HEK293T (cell line): ENCODE results near the gene LYSET.

ENCODE experiments used
- ARNT ChIP-seq: fragments of 450-650 bp; IDR thresholded peaks from 2 replicates; pipeline ENCODE4 v1.6.1; 2017; ENCODE audit warnings: mild to moderate bottlenecking
- BHLHE40 ChIP-seq: fragments of 450-650 bp; IDR thresholded peaks from 2 replicates; pipeline ENCODE4 v1.6.1; 2016; ENCODE audit warnings: mild to moderate bottlenecking, moderate library complexity, borderline replicate concordance
- ELF4 ChIP-seq: fragments of 450-650 bp; IDR thresholded peaks from 2 replicates; pipeline ENCODE4 v1.6.1; 2017; ENCODE audit warnings: antibody characterized with exemption
- FOXK2 ChIP-seq: fragments of 450-650 bp; IDR thresholded peaks from 2 replicates; pipeline ENCODE4 v1.6.1; 2016; ENCODE audit warnings: mild to moderate bottlenecking
- FOXM1 ChIP-seq: fragments of 450-650 bp; IDR thresholded peaks from 2 replicates; pipeline ENCODE4 v1.6.1; 2017; ENCODE audit warnings: mild to moderate bottlenecking, borderline replicate concordance
- HDGF ChIP-seq: fragments of 450-650 bp; IDR thresholded peaks from 2 replicates; pipeline ENCODE4 v1.6.1; 2017; ENCODE audit warnings: antibody characterized with exemption, borderline replicate concordance
- L3MBTL2 ChIP-seq: fragments of 450-650 bp; conservative IDR thresholded peaks from 2 replicates; pipeline ENCODE4 v1.6.1; 2016; ENCODE audit warnings: mild to moderate bottlenecking
- LEF1 ChIP-seq: fragments of 450-650 bp; IDR thresholded peaks from 2 replicates; pipeline ENCODE4 v1.6.1; 2017; ENCODE audit warnings: mild to moderate bottlenecking, borderline replicate concordance
- SP1 ChIP-seq: fragments of 450-650 bp; IDR thresholded peaks from 2 replicates; pipeline ENCODE4 v1.6.1; 2017
- SUZ12 ChIP-seq: fragments of 450-650 bp; IDR thresholded peaks from 2 replicates; pipeline ENCODE4 v1.6.1; 2016; ENCODE audit warnings: mild to moderate bottlenecking

DNA sequence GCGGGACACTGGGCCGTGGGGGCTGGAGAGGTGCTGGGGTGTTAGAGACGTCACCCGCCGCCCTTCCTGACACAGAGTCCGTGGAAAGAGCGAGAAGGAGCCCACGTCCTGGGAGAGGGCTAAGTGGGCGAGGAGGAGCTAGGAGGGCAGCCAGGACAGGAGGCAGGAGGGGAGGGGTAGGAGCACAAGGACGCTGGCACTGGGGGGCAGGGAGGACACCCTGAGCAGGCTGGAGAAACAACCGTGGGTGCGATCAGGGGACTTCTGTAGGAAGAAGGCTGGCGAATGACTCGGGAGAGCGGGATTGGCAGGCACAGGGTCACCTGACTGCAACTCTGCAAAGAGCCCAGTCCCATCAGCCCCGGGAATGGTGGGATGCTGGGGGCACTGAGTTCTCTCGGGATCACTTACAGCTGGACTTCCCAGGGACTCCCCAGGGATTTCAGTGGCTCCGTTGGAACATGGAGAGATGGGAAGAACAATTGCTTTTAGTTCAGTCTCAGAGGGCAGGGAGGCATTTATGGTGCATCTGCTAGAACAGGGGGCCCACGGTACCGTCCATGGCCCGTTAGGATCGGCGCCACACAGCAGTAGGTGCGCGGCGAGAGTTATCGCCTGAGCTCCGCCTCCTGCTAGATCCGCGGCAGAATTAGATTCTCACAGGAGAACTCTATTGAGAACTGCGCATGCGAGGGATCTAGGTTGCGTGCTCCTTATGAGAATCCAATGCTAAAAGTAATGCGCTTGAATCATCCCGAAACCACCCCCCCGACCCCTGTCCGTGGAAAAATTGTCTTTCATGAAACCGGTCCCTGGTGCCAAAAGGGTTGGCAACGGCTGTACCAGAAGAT is 46.2 kb downstream of the LYSET start:
- no peak for TF ChIP-seq BHLHE40
- TF ChIP-seq ELF4, result no peak
- no peak for TF ChIP-seq SP1
- no peak for TF ChIP-seq ARNT
- no peak for TF ChIP-seq SUZ12
- TF ChIP-seq FOXM1, result no peak
- no peak for TF ChIP-seq L3MBTL2
- no peak for TF ChIP-seq HDGF
- TF ChIP-seq LEF1, result no peak
- TF ChIP-seq FOXK2, result no peak
